Fibroblast of villous mesenchyme (primary cell): ENCODE data around the gene SLC6A4. TPM values are rescaled to one million over a fixed set of nuclear protein-coding genes. Genes with fewer than 3 reads are reported as not detected.

ENCODE experiments used
- DNase-seq: peaks from one replicate; pipeline ENCODE4 v3.0.0-alpha.2; 2010; ENCODE audit warnings: low read depth
- H3K4me3 ChIP-seq: 2 replicates; pipeline ENCODE4 v1.5.1; 2011; ENCODE audit warnings: low read depth, mild to moderate bottlenecking, low read length
- total RNA-seq: library from RNA; depleted of rRNA; stranded (reverse); fragments of >200 nt; gene quantifications from 2 replicates; pipeline ENCODE4 v1.2.3, GENCODE V29; 2012
- TF ChIP-seq, protein P1 (sequence below): IDR thresholded peaks from 2 replicates; pipeline ENCODE4 v1.5.1; 2012; ENCODE audit warnings: low read depth, mild to moderate bottlenecking, low read length; ENCODE audit not compliant: insufficient read depth

The SLC6A4 gene
- total RNA-seq, 1 donor = not detected

DNA sequence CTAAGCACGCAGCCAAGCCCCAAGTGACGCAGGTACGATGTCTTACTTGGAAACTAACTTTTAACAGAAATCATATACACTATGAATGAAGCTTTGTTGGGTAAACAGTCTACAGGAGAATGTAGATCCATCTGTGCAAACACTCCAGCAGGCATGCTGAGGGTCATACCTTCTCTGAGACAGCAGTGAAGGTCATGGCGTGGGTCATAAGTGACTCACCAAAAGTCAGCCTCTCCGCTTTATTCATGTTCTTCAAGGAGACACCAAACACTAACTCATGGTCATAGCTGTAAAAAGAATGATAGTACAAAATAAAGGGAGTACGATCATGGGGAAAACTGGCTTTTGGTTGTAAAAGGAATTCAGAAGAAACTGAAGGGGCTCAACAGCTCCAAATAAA is 35.6 kb upstream of the SLC6A4 start:
- peak; percentile 49 for DNase-seq
- H3K4me3 ChIP-seq = no peak overlapping the region
- TF ChIP-seq, protein P1, sequence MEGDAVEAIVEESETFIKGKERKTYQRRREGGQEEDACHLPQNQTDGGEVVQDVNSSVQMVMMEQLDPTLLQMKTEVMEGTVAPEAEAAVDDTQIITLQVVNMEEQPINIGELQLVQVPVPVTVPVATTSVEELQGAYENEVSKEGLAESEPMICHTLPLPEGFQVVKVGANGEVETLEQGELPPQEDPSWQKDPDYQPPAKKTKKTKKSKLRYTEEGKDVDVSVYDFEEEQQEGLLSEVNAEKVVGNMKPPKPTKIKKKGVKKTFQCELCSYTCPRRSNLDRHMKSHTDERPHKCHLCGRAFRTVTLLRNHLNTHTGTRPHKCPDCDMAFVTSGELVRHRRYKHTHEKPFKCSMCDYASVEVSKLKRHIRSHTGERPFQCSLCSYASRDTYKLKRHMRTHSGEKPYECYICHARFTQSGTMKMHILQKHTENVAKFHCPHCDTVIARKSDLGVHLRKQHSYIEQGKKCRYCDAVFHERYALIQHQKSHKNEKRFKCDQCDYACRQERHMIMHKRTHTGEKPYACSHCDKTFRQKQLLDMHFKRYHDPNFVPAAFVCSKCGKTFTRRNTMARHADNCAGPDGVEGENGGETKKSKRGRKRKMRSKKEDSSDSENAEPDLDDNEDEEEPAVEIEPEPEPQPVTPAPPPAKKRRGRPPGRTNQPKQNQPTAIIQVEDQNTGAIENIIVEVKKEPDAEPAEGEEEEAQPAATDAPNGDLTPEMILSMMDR = no peak

DNA sequence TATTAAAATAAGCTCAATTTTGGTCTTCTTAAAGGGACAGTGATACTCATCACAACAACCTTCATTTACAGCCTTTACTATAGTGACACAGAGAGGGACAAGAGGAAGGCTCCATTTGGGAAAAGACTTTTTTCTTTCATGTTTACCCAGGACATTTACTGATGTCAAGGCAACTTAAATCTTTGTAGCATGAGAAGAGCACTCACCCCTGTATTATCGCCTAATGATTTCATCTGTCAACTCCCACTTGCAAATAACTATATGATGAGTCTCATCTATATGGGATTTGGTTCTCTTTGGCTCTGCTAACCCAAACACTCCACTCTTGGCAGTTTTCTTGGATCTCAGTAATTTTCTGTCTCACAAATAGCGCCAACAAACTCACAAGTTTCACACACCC is 32.1 kb upstream of the SLC6A4 start:
- DNase-seq = no peak
- no peak overlapping the region for H3K4me3 ChIP-seq
- TF ChIP-seq, protein P1 = no peak

DNA sequence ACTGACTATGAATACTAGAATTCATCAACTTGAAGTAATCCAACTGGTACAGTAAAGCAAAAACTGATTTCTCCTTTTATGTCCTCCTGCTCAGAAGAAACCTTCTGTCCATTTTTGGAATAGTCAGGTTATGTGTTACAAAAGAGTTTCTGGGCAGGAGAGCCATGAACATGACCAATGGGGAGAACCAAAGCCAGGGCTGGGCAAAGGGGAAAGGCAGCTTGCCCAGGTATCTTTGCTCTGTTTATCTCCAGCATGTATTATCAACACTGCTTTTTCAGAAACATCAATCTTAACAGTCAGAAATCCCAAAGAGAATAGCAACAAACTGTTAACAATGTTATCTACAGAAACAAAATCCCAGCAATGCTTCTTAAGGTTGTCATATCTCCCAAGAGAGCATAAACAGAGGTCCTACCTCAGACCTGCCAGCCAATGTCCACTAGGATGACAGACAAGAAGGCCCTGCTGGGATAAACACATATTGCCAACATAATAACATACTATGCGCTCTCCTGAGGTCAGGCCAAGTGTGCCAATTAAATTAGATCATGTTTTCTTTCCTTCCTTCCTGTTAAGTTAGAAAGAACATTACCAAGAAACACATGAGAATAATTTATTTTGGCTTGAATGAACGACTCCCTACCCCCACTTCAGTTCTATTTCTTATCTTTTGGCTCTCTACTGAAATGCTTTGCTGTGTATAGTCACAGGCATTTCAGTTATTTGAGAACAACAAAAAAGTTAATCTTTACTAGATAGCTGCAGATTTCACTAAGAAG is 28.2 kb upstream of the SLC6A4 start:
- H3K4me3 ChIP-seq = no peak overlapping the region
- TF ChIP-seq, protein P1 = no peak
- DNase-seq = no peak

DNA sequence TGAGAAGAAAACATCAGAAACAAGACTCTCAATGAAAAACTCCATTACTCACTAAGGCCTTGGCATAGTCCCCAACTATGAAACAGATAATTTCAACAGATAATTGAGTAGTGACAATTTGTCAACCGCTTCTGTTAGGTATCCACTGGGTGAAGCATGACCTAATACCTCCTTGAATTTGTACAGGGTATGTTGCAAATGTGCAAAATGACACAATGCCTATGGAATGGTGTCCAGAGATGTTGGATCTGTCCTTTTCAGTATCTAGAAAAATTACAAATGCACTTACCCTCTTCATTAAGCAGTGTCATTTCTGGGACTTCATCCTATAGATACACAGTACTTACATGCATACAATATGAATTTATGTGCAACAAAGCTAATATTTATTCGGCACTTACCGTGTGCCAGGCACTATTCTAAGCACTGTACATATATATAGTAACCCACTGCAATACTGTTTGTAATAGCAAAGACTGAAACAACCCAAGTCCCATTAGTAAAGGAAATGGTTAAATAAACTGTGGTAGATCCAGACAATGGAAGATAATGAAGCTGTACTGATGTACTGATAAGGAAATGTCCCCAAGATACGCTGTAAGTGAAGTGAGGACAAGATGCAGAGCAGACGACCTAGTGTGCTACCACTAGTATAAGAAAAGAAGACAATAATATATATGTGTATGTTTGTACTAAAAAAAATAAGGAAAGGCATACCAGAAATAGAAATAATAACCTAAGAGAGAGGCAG is 21.4 kb upstream of the SLC6A4 start:
- DNase-seq = no peak
- TF ChIP-seq, protein P1 = no peak

DNA sequence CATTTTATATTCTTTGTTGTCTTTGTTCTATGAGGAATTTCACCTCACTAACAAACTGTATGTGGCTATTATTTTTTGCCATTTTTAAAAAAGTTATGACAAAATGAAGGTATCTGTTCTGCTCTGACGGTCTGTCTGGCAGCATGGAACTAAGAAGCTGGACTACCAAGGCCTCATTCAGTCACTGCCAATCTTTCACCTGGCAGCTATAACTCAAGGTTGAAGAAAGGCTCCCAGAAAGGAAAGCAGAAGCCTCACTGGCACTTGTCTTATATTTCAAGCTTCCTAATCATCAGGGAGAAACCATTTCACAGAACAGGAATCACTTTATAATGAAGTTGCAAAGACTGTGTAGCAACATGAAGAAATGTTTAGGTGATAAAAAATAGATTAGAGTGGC is 18.7 kb upstream of the SLC6A4 start:
- no peak overlapping the region for H3K4me3 ChIP-seq
- no peak for DNase-seq
- TF ChIP-seq, protein P1 = no peak

More for the DNA sequence above, 21.4 kb upstream of the SLC6A4 start:
- no peak overlapping the region for H3K4me3 ChIP-seq

DNA sequence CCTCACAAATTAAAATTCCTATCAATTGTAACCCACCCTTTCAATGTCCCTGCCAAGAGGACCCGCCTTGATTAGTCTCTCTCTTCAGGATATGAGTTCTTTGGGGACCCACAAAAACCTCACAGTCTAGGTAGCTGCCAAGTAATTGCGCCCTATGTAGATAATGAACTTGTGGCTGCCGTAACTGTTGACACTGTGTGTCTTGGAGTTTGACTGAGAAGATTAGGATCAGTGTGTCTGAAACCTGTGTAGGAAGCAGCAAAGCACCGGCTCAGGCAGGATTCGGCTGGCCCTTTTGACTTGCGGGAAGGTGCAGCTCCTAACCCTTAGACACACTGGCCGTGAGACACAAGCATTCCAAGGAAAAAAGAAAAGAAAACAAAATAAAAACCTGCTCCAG is 17.8 kb upstream of the SLC6A4 start:
- no peak for DNase-seq
- TF ChIP-seq, protein P1 = no peak

DNA sequence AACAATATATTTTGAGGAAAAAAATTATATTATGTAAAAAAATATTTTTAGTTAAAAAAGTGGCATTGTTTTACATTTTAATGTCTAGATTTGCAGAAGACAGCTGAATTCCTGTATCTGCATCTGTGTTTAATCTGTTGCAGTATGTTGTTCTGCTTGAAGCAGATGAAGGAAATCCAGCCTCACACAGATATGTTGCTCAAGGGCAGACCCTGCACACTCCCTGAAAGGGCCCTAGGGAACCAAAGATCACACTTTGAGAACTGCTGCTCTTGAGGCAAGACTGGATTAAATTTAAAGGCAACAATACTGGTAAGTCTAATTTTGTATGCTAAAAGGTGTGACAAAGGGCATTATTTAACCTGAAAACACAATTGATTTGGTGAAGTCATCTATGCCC is 16.4 kb upstream of the SLC6A4 start:
- TF ChIP-seq, protein P1 = no peak
- no peak overlapping the region for H3K4me3 ChIP-seq
- DNase-seq = no peak

More for the DNA sequence above, 17.8 kb upstream of the SLC6A4 start:
- no peak overlapping the region for H3K4me3 ChIP-seq
